ENCODE data around the gene PCSK1. TPM values are rescaled to one million over a fixed set of nuclear protein-coding genes. Genes with fewer than 3 reads are reported as not detected.

PCSK1 gene
- total RNA-seq, 4 donors from 2014 or later: 1.6 to 2.5 TPM; not detected in 2

GRCh38 chr5:96434201-96434645 is 1.2 kb upstream of the PCSK1 start:
- DNase-seq: peak; percentile 57
- H3K36me3 ChIP-seq: no peaks in the 10 kb centered on the region
- no peaks in the 10 kb centered on the region for H3K9me3 ChIP-seq
- TF ChIP-seq POLR2A (IDR thresholded peaks at IDR 0.05): no peak
- TF ChIP-seq EP300 (IDR thresholded peaks at IDR 0.05; ENCODE audit: low read depth): no peak
- TF ChIP-seq CTCF (IDR thresholded peaks at IDR 0.05): no peak
- TF ChIP-seq POLR2AphosphoS5 (IDR thresholded peaks at IDR 0.05): no peak
- no peak overlapping the region for H3K27ac ChIP-seq
- 0 to 2% methylated on average over 3 to 11 of the region's 11 CpGs for WGBS, 2 donors (ENCODE audit: low coverage in 1 of 2)
- peaks cover 70% of the 10 kb centered on the region for H3K27me3 ChIP-seq
- intact Hi-C loops (cut with DNase I; ENCODE audit: low total_unique reads) (no loop called here), in situ Hi-C loops (cut with MboI; ENCODE audit: low pct_ligation_motif_present in 1 of 4, low pct_unique_long_range_greater_than_20kb in 1 of 4, low sequenced_read_pairs in 3 of 4) (no loop called here)
- peaks cover 0 to 15% (median under 1%) of the 10 kb centered on the region in 4 donors for H3K4me1 ChIP-seq
- H3K4me3 ChIP-seq: no peak overlapping the region

- H3K36me3 ChIP-seq: no peaks in the 10 kb centered on the region
- TF ChIP-seq EP300 (IDR thresholded peaks at IDR 0.05; ENCODE audit: low read depth) (no peak), POLR2AphosphoS5 (IDR thresholded peaks at IDR 0.05) (no peak), POLR2A (IDR thresholded peaks at IDR 0.05) (no peak), CTCF (IDR thresholded peaks at IDR 0.05) (no peak)
- no peaks in the 10 kb centered on the region for H3K9me3 ChIP-seq
- H3K27me3 ChIP-seq: peaks cover 68% of the 10 kb centered on the region
- peak overlapping the region in 1 of 4 donors; percentile 32 for H3K4me3 ChIP-seq
- no peak for DNase-seq
- in situ Hi-C loops (cut with MboI; ENCODE audit: low pct_ligation_motif_present in 1 of 4, low pct_unique_long_range_greater_than_20kb in 1 of 4, low sequenced_read_pairs in 3 of 4) (no loop called here), intact Hi-C loops (cut with DNase I; ENCODE audit: low total_unique reads) (no loop called here)
- H3K27ac ChIP-seq: no peak overlapping the region
- H3K4me1 ChIP-seq: peaks cover 0 to 15% (median 0%) of the 10 kb centered on the region in 4 donors
- WGBS, 2 donors (ENCODE audit: low coverage in 1 of 2): 13 to 23% methylated on average over 3 to 39 of the region's 41 CpGs
Measured at GRCh38 chr5:96432216-96433065, 607 bp downstream of the PCSK1 start.

DNA sequence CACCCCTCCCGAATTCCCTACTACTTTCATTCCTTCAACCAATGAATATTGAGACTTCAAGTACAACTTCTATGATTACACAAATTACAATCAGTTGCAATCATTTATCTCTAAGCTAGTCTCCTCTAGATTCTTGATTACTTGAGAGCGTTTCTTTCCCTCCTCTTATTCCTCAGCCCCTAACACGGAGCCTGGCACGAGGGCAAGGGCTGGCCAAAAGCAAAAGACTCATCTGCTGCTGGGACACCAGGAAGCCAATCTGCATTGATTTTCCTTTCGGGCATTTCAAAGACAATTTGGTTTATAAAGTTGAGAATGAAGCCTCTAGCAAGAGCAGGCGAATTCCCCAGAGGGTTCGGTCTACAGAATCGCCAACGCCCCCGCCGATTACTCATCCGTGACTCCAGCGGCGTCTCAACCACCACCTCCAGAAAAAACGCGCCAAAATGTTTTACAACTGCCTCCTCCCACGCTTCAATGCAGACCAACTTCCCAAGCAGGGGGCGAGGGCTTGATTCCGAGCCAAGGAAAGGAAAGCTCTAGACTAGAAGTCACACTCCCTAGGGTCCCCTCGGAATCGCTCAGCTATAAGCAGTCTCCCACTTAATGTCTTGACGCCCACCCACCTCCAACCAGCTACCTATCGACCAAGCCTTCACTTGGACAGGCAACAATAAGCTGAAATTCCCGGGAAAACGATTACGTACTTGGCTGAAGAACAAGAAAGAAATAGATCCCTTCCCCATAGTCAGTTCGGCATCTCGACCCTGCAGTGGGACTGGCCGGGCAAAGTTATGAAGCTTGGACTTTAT is 1.5 kb downstream of the PCSK1 start:
- Histone ChIP-seq H3K36me3 (no peaks in the 10 kb centered on the region), H3K4me3 (peak overlapping the region in 1 of 4 donors; percentile 32), H3K4me1 (peaks cover 0 to 15% (median 0%) of the 10 kb centered on the region in 4 donors), H3K27ac (no peak overlapping the region), H3K9me3 (no peaks in the 10 kb centered on the region), H3K27me3 (peaks cover 65% of the 10 kb centered on the region)
- no peak for DNase-seq
- 4 to 13% methylated on average over 10 to 29 of the region's 29 CpGs for WGBS, 2 donors (ENCODE audit: low coverage in 1 of 2)
- intact Hi-C loops (cut with DNase I; ENCODE audit: low total_unique reads) (no loop called here), in situ Hi-C loops (cut with MboI; ENCODE audit: low pct_ligation_motif_present in 1 of 4, low pct_unique_long_range_greater_than_20kb in 1 of 4, low sequenced_read_pairs in 3 of 4) (no loop called here)
- no peak for TF ChIP-seq CTCF (IDR thresholded peaks at IDR 0.05)
- TF ChIP-seq EP300 (IDR thresholded peaks at IDR 0.05; ENCODE audit: low read depth): no peak
- TF ChIP-seq POLR2A (IDR thresholded peaks at IDR 0.05): no peak
- no peak for TF ChIP-seq POLR2AphosphoS5 (IDR thresholded peaks at IDR 0.05)

- in situ Hi-C loops (cut with MboI; ENCODE audit: low pct_ligation_motif_present in 1 of 4, low pct_unique_long_range_greater_than_20kb in 1 of 4, low sequenced_read_pairs in 3 of 4): no loop called here
- peaks cover 32% of the 10 kb centered on the region for H3K27me3 ChIP-seq
- 53 to 70% methylated on average over 4 to 5 of the region's 5 CpGs for WGBS, 2 donors (ENCODE audit: low coverage in 1 of 2)
- H3K4me3 ChIP-seq: no peak overlapping the region
- peaks cover 0 to 10% (median 0%) of the 10 kb centered on the region in 4 donors for H3K4me1 ChIP-seq
- intact Hi-C loops (cut with DNase I; ENCODE audit: low total_unique reads): no loop called here
- no peak for DNase-seq
- no peak for TF ChIP-seq EP300 (IDR thresholded peaks at IDR 0.05; ENCODE audit: low read depth)
- TF ChIP-seq POLR2AphosphoS5 (IDR thresholded peaks at IDR 0.05): no peak
- no peak for TF ChIP-seq POLR2A (IDR thresholded peaks at IDR 0.05)
- no peak for TF ChIP-seq CTCF (IDR thresholded peaks at IDR 0.05)
- no peaks in the 10 kb centered on the region for H3K9me3 ChIP-seq
- no peaks in the 10 kb centered on the region for H3K36me3 ChIP-seq
- no peak overlapping the region for H3K27ac ChIP-seq
Measured at GRCh38 chr5:96427824-96428223, 5.2 kb downstream of the PCSK1 start.

Measured in transverse colon (tissue), 4 donors.